Globus pallidus (tissue), 1 donor: ENCODE measurements around the gene RNF213.
"Not testable (repeated sequence)": the region's sequence is repeated elsewhere in the genome, so short reads cannot be mapped to it uniquely, and the experiment has no call there.

Experiments
- DNase-seq: peaks from one replicate; pipeline ENCODE4 v3.0.0-alpha.2; 2015; ENCODE audit warnings: low spot score

Gene RNF213

DNA sequence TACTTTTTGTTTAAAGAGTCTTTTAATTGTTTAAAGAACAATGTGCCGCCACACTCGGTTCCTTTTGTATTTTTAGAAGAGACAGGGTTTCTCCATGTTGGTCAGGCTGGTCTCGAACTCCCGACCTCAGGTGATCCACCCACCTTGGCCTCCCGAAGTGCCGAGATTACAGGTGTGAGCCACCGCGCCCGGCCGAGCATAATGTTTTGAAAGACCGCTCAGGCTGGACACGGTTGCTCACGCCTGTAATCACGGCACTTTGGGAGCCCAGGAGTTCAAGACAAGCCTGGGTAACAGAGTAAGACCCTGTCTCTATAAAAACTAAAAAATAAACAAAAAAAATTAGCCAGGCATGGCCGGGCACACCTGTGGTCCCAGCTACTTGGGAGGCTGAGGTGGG is 59.8 kb downstream of the RNF213 start:
- DNase-seq: no peak

GRCh38 chr17:80322864-80323263 is 62.2 kb downstream of the RNF213 start:
- no peak for DNase-seq

GRCh38 chr17:80323982-80324381 is 63.3 kb downstream of the RNF213 start:
- DNase-seq: no peak

- DNase-seq: no peak
These were observed 66.9 kb downstream of the RNF213 start for GRCh38 chr17:80327518-80327917.

GRCh38 chr17:80328634-80329380 is 68.2 kb downstream of the RNF213 start:
- no peak for DNase-seq

- not testable (repeated sequence) for DNase-seq
These were observed 68.8 kb downstream of the RNF213 start for GRCh38 chr17:80329421-80329820.

DNA sequence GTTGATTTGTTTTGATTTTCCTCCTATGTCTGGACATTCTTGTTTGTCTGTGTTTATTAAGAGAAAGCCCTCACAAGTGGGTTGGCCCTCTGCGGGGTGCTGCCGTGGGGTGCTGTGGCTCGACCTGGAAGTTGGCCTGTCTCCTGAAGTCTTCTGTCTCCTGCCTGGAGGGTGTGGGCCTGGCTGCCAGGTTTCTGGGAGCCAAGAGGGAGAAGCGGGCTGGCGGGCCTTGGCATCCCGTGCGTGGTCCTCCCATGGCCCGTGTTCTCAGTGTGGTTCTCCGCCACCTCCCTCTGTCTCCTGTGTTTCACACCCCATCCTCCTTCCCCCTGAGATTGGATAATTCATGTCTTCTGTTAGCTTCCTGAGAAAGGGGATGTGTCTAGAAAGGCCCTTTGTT is 69.6 kb downstream of the RNF213 start:
- DNase-seq: no peak

GRCh38 chr17:80330938-80331337 is 70.3 kb downstream of the RNF213 start:
- not testable (repeated sequence) for DNase-seq

DNA sequence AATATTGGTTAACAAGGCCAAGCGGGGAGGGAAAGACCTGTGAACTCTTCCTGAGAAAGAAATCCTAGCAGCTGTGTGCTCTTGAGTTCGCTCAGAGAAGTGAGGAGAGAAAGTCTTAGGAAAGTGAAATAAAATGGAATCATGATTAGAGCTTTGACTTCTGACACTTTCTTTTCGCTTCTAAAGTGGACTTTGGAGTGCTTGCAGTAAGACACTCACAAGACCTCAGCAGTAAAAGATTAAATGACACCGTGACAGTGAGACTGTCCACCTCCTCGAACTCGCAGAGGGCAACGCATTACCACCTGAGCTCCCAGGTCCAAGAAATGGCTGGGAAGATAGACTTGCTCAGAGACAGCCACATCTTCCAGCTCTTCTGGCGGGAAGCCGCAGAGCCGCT is 71.2 kb downstream of the RNF213 start:
- DNase-seq: no peak

DNA sequence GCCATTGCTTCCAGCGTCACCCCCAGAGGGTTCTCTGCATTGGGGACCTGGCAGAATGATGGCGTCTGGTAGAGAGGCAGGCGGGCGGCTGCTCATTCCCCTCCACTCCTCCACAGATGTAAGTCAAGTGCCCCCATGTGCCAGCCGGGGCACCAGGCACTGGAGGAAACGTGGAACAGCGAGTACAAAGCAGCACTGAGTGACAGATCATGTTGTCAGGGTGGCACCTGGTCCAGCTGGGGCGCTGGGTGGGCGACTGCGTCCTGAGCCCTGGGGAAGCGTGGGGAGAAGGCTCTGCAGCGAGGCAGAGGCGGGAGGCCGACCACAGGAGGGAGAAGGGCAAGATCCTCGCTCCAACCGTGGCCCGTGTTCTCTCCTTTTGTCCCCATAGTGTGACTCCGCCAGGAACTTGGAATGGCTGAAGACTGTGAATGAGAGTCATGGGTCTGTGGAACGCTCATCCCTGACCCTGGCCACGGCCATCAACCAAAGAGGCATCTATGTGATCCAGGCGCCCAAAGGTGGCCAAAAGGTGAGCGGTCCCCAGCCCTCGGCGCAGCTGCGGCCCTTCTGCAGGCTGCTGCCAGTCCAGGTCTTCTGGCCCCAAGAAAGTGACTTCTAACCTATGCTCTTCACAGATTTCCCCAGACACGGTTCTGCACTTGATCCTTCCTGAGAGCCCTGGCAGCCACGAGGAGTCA is 76.7 kb downstream of the RNF213 start:
- DNase-seq: no peak

DNA sequence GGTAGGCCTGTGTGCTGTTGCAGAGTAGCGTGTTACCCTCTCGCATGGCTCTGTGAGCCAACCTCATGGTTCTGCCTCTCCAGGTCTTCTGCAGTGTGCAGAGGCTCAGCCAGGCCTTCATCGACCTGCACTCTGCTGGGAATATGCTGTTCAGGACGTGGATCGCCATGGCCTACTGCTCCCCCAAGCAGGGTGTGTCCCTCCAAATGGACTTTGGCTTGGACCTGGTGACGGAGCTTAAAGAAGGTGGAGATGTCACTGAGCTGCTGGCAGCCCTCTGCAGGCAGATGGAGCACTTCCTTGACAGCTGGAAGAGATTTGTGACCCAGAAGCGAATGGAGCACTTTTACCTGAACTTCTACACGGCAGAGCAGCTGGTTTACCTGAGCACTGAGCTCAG is 78.5 kb downstream of the RNF213 start:
- no peak for DNase-seq

DNA sequence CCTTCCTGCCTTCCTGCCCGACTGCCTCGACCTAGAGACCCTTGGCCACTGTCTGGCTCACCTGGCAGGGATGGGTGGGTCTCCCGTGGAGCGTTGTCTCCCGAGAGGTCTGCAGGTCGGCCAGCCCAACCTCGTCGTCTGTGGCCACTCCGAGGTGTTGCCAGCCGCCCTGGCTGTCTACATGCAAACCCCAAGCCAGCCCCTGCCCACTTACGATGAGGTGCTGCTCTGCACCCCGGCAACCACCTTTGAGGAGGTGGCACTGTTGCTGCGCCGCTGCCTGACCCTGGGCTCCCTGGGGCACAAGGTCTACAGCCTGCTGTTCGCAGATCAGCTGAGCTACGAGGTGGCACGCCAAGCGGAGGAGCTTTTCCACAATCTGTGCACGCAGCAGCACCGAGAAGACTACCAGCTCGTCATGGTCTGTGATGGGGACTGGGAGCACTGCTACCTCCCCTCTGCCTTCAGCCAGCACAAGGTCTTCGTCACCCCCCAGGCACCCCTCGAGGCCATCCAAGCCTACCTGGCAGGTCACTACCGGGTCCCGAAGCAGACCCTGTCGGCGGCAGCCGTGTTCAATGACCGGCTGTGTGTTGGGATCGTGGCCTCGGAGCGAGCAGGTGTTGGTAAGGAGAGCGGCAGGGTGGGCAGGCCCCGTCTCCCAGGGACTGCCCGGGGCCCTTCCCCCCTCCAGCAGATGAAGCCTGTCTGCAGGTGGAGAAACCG is 79.2 kb downstream of the RNF213 start:
- no peak for DNase-seq

GRCh38 chr17:80345321-80345720 is 84.7 kb downstream of the RNF213 start:
- no peak for DNase-seq

- no peak for DNase-seq
These were observed 85.3 kb downstream of the RNF213 start for GRCh38 chr17:80345841-80346497.

DNA sequence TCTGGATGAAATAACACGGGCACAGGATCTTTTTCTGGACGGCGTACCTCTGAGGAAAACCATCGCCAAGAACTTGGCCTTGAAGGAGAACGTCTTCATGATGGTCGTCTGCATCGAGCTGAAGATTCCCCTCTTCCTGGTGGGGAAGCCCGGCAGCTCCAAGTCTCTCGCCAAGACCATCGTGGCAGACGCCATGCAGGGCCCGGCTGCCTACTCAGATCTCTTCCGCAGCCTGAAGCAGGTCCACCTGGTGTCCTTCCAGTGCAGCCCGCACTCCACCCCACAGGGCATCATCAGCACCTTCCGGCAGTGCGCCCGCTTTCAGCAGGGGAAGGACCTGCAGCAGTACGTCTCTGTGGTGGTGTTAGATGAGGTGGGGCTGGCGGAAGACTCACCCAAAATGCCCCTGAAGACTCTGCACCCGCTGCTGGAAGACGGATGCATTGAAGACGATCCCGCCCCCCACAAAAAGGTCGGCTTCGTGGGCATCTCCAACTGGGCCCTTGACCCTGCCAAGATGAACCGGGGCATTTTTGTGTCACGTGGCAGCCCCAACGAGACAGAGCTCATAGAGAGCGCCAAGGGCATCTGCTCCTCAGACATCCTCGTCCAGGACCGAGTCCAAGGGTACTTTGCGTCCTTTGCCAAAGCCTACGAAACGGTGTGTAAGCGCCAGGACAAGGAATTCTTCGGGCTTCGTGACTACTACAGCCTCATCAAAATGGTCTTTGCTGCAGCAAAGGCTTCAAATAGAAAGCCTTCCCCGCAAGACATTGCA is 86.0 kb downstream of the RNF213 start:
- DNase-seq: no peak

DNA sequence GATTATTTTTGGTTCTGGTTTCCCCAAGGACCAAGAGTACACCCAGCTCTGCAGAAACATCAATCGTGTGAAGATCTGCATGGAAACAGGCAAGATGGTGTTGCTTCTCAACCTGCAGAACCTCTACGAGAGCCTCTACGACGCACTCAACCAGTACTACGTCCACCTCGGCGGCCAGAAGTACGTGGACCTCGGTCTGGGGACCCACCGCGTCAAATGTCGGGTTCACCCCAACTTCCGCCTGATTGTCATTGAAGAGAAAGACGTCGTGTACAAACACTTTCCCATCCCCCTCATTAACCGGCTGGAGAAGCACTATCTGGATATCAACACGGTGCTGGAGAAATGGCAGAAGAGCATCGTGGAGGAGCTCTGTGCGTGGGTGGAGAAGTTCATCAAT is 86.9 kb downstream of the RNF213 start:
- DNase-seq: no peak

DNA sequence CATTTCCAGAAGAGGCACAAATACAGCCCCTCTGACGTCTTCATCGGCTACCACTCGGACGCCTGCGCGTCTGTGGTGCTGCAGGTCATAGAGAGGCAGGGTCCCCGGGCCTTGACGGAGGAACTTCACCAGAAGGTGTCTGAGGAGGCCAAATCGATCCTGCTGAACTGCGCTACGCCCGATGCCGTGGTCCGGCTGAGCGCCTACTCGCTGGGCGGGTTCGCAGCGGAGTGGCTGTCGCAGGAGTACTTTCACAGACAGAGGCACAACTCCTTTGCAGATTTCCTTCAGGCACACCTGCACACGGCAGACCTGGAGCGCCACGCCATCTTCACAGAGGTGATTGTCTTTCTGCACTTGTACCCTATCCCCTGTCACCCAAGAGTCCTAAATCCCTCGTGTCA is 87.3 kb downstream of the RNF213 start:
- DNase-seq: no peak

DNA sequence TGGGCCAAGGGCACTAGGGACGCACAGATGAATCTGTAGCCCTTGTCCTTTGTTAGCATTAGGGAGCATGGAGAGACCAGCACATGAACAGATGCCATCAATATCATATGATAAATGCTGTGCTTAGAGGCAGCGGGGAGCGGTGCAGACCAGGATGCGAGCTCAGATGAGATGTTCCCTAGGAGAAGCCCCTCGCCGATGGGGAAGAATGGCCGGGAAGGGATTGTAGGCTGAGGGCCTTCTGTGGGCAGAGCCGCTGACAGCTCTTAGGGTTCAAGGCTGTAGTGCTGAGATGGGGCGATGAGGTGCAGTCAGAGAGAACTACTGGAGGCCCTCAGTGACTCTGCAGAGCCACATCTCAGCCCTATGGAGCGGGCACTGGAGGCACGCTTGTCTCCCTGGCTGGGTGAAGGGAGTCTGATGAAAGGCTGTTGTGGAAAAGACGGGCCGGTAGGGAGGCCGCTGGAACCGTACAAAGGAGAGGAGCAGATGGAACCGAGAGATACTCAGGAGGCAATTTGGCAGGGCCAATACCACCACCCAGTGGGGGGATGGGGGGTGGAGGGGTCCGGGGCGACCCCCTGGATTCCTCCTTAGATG is 88.0 kb downstream of the RNF213 start:
- no peak for DNase-seq

DNA sequence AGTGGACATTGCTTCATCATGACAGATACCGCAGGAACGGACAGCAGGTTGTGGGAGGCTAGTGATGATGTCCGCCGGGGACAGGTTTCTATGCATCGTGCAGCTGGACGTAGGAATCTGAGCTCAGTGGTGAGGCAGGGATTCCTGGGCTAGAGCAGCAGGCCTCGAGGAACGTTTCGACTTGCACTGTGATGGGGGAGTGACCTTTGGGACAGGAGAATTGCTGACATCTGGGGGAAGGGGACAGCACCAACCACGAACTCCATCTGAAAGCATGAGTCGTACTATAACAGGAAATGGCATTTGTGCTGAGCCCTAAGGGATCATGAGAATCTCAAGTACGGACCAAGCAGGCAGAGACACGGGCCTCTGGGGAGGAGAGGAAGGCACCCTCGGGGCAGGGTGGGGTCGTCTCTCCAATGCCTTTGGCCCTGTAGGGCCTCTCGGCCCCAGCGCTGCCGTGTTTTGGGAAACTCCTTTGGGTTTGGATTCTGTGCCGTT is 88.5 kb downstream of the RNF213 start:
- no peak for DNase-seq

DNA sequence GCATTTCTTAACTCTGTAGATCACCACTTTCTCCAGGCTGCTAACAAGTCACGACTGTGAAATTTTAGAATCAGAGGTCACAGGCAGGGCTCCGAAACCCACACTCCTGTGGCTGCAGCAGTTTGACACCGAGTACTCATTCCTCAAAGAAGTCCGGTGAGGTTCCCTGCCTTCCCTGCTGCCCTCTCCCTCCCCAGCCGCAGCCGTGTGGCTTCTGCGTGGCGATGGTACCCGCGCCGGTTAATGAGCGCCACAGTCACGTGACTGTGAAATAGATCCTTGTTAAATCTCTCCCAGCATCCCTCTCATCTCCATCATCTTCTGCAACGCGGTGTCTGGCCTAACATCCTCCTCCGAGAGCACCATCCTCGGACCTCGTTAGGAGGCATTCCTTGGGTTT is 89.1 kb downstream of the RNF213 start:
- DNase-seq: no peak
